Kidney (tissue), 14 donors: ENCODE data around the gene VGLL4. TPM values are rescaled to one million over a fixed set of nuclear protein-coding genes. Genes with fewer than 3 reads are reported as not detected.

Experiments used
- DNase-seq, 5 donors: peaks; one replicate each; pipeline ENCODE4 v3.0.0-alpha.2; 2013 to 2020
- FAIRE-seq: peaks from 2 replicates; lab custom pipeline; 2012; peaks lifted over from hg19 to GRCh38; lab: Jason Lieb, UNC
- H3K27ac ChIP-seq, 2 donors: one replicate each; pipeline ENCODE4 v1.7.0; 2013; ENCODE audit warnings: low read depth in 2 of 2, low read length in 2 of 2, inconsistent platforms in 1 of 2
- H3K27me3 ChIP-seq: one replicate; pipeline ENCODE4 v1.7.1; 2013; ENCODE audit warnings: low read length, inconsistent platforms; ENCODE audit not compliant: control insufficient read depth, insufficient read depth
- H3K36me3 ChIP-seq, 3 donors: one replicate each; pipeline versions ENCODE4 v1.7.0 to v1.7.1; 2013; ENCODE audit warnings: low read length in 3 of 3, control low read depth in 1 of 3, inconsistent platforms in 1 of 3; ENCODE audit not compliant: insufficient read depth in 3 of 3, control insufficient read depth in 2 of 3
- H3K4me1 ChIP-seq, 3 donors: one replicate each; pipeline versions ENCODE4 v1.7.0 to v1.7.1; 2013; ENCODE audit warnings: low read length in 3 of 3, inconsistent platforms in 1 of 3, low read depth in 1 of 3; ENCODE audit not compliant: control insufficient read depth in 2 of 3, insufficient read depth in 2 of 3
- H3K4me3 ChIP-seq, 3 donors: one replicate each; pipeline versions ENCODE4 v1.7.0 to v1.8.1; 2013; ENCODE audit warnings: low read length in 3 of 3, control low read depth in 1 of 3, inconsistent platforms in 1 of 3
- H3K9ac ChIP-seq, 3 donors: one replicate each; pipeline versions ENCODE4 v1.7.0 to v1.7.1; 2013; ENCODE audit warnings: low read length in 3 of 3, control low read depth in 1 of 3, inconsistent platforms in 1 of 3
- H3K9me3 ChIP-seq, 3 donors: one replicate each; pipeline versions ENCODE4 v1.7.0 to v1.7.1; 2013; ENCODE audit warnings: low read length in 3 of 3, control low read depth in 1 of 3, inconsistent platforms in 1 of 3; ENCODE audit not compliant: control insufficient read depth in 2 of 3, insufficient read depth in 1 of 3
- intact Hi-C: fragments of 100-400 bp; cut with DNase I; formaldehyde crosslinking; loops from one replicate; pipeline ENCODE4 v1.11.1; 2022
- polyA plus RNA-seq: library from polyadenylated mRNA; stranded (reverse); fragments of 350-450 nt; fragmentation: Illumina TruSeq; extraction: RNeasy Lipid Tissue Mini Kit (QIAGEN cat#74804); gene quantifications from one replicate; pipeline ENCODE4 v1.2.3, GENCODE V29; 2014; ENCODE audit warnings: low read depth, low replicate concordance; ENCODE audit not compliant: insufficient read depth
- total RNA-seq: library from RNA; stranded (reverse); fragmentation: NEBNext Ultra II Directional; extraction: Animal tissue kit (Norgen Biotek cat#: 25700); gene quantifications from one replicate; pipeline ENCODE4 v1.2.1, GENCODE V29; 2021
- TF ChIP-seq, protein P1 (sequence below): IDR thresholded peaks from 3 replicates; pipeline ENCODE4 v1.5.1; 2012; ENCODE audit warnings: mild to moderate bottlenecking, moderate library complexity, borderline replicate concordance; ENCODE audit not compliant: insufficient read depth; ENCODE audit errors: extremely low read depth
- donor health status: control.
- donor health status: control.
- donor health status: control.
- donor health status: control.
- donor health status: control.
- donor health status: DM: yes; HTN: yes; CAD: no.
- donor health status: Normal renal cell carcinoma (clear cell type).

The VGLL4 gene
- total and polyA plus RNA-seq, 2 donors from 2014 or later = 41.4 to 78.5 TPM

- Histone ChIP-seq H3K36me3 (no peaks in the 10 kb centered on the region), H3K27ac (no peak overlapping the region), H3K9me3 (no peaks in the 10 kb centered on the region), H3K4me3 (no peak overlapping the region), H3K27me3 (no peaks in the 10 kb centered on the region), H3K4me1 (peaks cover 13 to 41% (median 16%) of the 10 kb centered on the region in 3 donors), H3K9ac (no peak overlapping the region)
- FAIRE-seq (no peak), DNase-seq (no peak)
- intact Hi-C loops = no loop called here
- TF ChIP-seq, protein P1, sequence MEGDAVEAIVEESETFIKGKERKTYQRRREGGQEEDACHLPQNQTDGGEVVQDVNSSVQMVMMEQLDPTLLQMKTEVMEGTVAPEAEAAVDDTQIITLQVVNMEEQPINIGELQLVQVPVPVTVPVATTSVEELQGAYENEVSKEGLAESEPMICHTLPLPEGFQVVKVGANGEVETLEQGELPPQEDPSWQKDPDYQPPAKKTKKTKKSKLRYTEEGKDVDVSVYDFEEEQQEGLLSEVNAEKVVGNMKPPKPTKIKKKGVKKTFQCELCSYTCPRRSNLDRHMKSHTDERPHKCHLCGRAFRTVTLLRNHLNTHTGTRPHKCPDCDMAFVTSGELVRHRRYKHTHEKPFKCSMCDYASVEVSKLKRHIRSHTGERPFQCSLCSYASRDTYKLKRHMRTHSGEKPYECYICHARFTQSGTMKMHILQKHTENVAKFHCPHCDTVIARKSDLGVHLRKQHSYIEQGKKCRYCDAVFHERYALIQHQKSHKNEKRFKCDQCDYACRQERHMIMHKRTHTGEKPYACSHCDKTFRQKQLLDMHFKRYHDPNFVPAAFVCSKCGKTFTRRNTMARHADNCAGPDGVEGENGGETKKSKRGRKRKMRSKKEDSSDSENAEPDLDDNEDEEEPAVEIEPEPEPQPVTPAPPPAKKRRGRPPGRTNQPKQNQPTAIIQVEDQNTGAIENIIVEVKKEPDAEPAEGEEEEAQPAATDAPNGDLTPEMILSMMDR = no peak
Observed at GRCh38 chr3:11636394-11636770, 7.3 kb downstream of the VGLL4 start.

- Histone ChIP-seq H3K9ac (no peak overlapping the region), H3K4me1 (peaks cover 13 to 41% (median 17%) of the 10 kb centered on the region in 3 donors), H3K9me3 (no peaks in the 10 kb centered on the region), H3K27ac (no peak overlapping the region), H3K4me3 (no peak overlapping the region), H3K27me3 (no peaks in the 10 kb centered on the region), H3K36me3 (no peaks in the 10 kb centered on the region)
- intact Hi-C loops = no loop called here
- DNase-seq = no peak
- no peak for FAIRE-seq
- TF ChIP-seq, protein P1 = no peak
Observed at GRCh38 chr3:11635680-11636393, 7.9 kb downstream of the VGLL4 start.

DNA sequence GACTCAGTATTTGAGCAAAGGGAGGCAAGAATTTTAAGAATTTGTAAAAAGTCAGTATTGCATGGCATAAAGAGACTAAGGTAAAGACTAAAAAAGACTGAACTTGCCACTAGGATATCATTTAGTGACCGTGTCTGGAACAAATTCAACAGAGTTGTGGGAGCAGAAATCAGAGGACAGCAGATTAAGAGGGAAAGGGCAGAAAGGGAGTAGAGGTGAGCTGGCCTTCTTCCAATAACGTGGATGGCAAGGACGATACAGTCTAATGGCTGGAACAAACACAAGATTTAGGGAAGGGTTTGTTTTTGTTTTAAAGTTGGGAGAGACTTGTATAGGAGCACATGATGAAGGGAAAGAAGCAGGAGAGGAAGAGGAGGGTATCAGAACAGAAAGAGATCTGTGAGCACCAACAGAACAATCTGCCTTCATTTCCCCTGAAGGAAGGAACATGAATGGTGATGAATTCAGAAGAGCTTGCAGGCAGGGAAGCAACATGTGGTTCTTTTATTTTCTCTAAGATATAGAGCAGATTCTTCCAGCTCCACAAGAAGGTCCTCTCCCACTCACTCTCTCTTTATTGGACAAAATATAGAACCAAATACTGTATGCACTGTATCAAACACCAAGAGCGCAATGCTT is 8.6 kb downstream of the VGLL4 start:
- no peaks in the 10 kb centered on the region for H3K27me3 ChIP-seq
- TF ChIP-seq, protein P1 = no peak
- DNase-seq (no peak), FAIRE-seq (no peak)
- intact Hi-C loops = no loop called here
- H3K4me1 ChIP-seq = peaks cover 11 to 35% (median 14%) of the 10 kb centered on the region in 3 donors
- H3K9ac ChIP-seq = no peak overlapping the region
- H3K9me3 ChIP-seq = no peaks in the 10 kb centered on the region
- no peaks in the 10 kb centered on the region for H3K36me3 ChIP-seq
- peak overlapping the region in 1 of 2 donors; percentile 7 for H3K27ac ChIP-seq
- no peak overlapping the region for H3K4me3 ChIP-seq
